ENCODE results near the gene FYN.

The FYN gene

GRCh38 chr6:111885373-111886027 lies 12.2 kb upstream of the FYN start:
- DNase-seq (ENCODE audit: low read depth): no peak

GRCh38 chr6:111884068-111884467 lies 10.8 kb upstream of the FYN start:
- H3K4me3 ChIP-seq (ENCODE audit: low read depth, low read length): no peak overlapping the region
- DNase-seq (ENCODE audit: low read depth): no peak

More at GRCh38 chr6:111885373-111886027, 12.2 kb upstream of the FYN start:
- no peak overlapping the region for H3K4me3 ChIP-seq (ENCODE audit: low read depth, low read length)

- no peak overlapping the region for H3K4me3 ChIP-seq (ENCODE audit: low read depth, low read length)
- peak; percentile 34 for DNase-seq (ENCODE audit: low read depth)
Observed at GRCh38 chr6:111880181-111880888, 7.1 kb upstream of the FYN start.

GRCh38 chr6:111875741-111876140 lies 2.5 kb upstream of the FYN start:
- no peak for DNase-seq (ENCODE audit: low read depth)

DNA sequence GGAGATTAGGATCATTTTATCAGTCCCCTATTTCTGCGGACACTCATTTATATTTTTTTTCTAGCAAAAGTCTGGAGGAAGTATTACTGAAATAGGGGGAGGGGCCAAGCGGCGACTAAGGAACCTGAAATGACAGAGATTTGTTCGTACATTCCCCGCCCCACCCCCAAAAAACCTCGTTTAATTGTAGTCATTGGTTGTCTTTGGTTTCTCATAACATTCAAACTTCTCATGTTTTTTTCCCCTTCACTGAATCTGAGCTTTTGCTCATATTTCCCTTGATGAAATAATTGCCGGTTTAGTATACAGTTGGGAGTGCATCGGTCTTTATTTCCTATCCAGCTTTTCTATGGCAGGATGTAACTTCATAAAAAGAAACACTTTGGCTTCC lies 768 bp upstream of the FYN start:
- peak overlapping the region; percentile 83 for H3K4me3 ChIP-seq (ENCODE audit: low read depth, low read length)

More at GRCh38 chr6:111875741-111876140, 2.5 kb upstream of the FYN start:
- H3K4me3 ChIP-seq (ENCODE audit: low read depth, low read length): no peak overlapping the region

GRCh38 chr6:111872401-111873177 lies 663 bp downstream of the FYN start:
- H3K4me3 ChIP-seq (ENCODE audit: low read depth, low read length): peak overlapping the region; percentile 83
- DNase-seq (ENCODE audit: low read depth): no peak

More for the DNA sequence above, 768 bp upstream of the FYN start:
- DNase-seq (ENCODE audit: low read depth): no peak

GRCh38 chr6:111871725-111872400 lies 1.4 kb downstream of the FYN start:
- no peak for DNase-seq (ENCODE audit: low read depth)
- H3K4me3 ChIP-seq (ENCODE audit: low read depth, low read length): peak overlapping the region; percentile 83

DNA sequence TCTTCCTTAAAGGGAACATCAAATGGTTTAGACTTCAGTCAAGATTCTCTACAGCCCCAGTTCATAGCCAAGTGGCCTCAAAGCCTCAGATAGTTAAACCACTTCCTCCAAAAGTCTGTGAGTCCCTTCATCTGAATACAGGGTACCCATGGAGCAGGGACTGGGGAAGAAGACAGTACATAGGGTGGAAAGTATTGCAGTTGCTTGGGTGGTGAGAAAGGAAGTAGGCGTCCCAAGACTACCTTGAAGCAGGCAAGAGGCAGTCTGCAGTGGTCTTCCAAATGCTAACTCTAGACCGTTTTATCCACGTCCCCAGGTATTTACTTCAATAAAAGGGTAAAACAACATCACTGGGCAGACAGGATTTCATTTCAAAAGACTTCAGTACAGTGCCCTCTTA lies 2.0 kb downstream of the FYN start:
- H3K4me3 ChIP-seq (ENCODE audit: low read depth, low read length): peak overlapping the region; percentile 83
- no peak for DNase-seq (ENCODE audit: low read depth)

GRCh38 chr6:111870742-111871064 lies 2.5 kb downstream of the FYN start:
- DNase-seq (ENCODE audit: low read depth): no peak
- peak overlapping the region; percentile 83 for H3K4me3 ChIP-seq (ENCODE audit: low read depth, low read length)

GRCh38 chr6:111870051-111870741 lies 3.1 kb downstream of the FYN start:
- peak overlapping the region; percentile 10 for H3K4me3 ChIP-seq (ENCODE audit: low read depth, low read length)
- DNase-seq (ENCODE audit: low read depth): no peak

DNA sequence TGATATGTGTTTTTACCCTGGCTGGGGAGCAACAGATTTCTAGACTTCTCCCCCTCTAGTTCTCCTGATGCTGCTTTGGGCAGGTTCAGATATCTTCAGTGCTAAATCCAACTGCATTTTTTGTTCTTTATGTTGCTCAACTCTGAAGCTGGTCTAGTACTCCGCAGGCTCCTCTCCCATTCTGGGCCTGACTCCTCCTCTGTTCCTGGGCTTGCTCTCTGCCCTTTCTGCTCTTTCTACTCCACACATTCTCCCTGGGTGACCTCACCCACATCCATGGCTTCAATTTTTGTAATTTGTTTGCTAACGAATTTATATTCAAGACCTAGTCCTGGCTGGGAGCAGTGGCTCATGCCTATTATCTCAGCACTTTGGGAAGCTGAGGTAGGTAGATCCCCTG lies 6.4 kb downstream of the FYN start:
- H3K4me3 ChIP-seq (ENCODE audit: low read depth, low read length): no peak overlapping the region
- DNase-seq (ENCODE audit: low read depth): no peak

DNA sequence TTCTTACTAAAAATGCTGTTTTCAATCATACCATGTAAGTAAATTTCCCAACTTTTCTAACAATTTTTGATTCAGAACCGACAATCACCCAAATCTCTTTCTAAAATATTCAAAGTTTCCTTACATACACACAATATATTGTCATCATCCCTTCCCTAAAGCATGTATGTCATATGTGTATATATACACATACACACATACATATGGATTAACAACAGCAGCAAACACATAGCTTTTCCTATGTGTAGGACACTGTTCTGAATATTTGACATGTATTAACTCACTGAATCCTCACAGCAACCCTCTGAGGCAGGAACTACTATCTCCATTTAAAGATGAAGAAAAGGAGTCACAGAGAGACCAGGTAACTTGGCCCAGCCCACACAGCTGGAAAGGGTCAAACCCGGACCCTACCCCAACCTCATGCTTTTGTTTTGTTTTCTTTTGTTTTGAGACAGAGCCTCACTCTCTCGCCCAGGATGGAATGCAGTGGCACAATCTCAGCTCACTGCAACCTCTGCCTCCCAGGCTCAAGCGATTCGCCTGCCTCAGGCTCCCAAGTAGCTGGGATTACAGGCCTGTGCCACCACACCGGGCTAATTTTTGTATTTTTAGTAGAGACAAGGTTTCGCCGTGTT lies 7.2 kb downstream of the FYN start:
- DNase-seq (ENCODE audit: low read depth): no peak
- H3K4me3 ChIP-seq (ENCODE audit: low read depth, low read length): no peak overlapping the region

DNA sequence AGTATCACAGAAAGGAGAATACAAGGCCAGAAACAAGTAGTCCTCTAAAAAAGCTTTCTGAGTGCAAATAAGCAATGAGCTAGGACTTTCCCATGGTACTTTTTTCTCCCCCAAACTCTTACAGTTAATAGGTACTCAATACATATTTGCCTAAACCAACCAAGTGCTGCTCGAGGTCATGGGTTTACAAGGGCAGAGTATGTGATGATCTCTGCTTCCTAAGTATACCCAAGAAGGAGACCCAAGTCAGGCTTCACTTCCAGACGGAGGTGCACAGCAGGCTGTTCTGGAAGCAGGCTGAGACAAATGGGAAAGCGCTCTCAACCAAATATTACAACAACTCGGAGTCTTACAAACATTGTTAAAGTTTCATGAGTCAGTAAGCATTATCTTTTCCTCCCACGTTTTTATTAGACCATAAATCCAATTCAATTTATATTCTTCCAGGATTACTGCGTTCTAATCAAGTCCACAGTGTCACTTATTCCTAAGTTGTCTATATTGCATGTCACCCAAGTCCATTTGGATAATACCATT lies 8.1 kb downstream of the FYN start:
- no peak overlapping the region for H3K4me3 ChIP-seq (ENCODE audit: low read depth, low read length)
- no peak for DNase-seq (ENCODE audit: low read depth)

DNA sequence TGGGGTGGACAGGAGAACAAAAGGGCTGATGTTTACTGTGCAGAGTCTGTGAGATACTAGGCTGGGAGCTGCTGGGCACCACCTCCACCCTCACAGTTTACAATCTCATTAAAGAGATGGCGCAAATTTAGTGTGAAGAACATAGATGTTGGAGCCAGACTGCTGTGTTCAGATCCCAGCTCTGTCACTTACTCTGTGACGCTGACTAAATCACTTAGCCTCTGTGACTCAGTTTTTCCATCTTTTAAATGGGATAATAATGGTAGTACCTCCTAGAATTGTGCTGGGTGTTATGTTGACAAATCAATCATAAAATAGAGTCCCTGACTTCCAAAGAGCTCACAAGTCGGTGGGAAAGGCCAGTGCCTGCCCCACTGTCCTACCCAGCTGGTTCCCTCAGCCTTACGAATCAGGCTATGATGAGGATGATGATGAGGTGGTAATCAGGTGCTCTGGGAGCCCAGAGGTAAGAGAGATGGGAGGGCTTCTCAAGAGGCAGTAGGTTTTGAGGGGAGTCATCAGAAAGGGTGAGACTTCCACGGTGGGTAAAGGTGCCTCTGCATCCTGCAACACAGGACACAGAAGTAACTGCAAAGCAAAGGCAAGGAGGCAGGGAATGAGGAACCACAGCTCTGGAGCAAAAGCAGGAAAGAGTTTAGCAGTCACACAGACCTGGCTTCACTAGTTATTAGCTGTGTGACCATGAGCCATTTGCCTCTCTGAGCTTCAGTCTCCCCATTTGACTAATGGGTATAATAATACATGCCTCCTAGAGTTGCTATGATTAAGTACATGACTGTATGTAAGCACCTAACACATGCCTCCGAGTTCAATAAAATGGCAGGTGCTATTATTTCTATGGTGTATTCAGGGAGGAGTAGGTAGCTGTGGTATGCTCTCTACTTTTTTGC lies 8.9 kb downstream of the FYN start:
- no peak for DNase-seq (ENCODE audit: low read depth)
- H3K4me3 ChIP-seq (ENCODE audit: low read depth, low read length): no peak overlapping the region

DNA sequence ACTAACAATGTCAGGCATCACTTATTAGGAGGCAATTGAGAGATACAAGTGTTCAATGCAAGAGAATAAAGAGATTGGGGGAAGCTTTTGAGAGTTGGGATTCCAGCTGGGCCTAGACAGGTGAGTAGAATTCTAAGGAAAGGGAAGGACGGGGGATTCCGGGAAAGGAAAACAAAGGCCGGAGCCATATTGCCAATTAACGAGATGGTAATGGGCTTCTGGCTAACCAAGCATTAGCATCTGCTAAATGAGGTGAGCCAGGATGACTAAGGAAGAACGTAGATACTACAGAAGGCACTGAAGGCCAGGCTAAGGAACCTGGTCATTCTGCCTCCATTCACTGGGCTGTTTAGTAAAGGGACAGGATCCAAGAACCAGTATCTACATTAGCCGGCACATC lies 10.5 kb downstream of the FYN start:
- DNase-seq (ENCODE audit: low read depth): no peak
- no peak overlapping the region for H3K4me3 ChIP-seq (ENCODE audit: low read depth, low read length)

- H3K4me3 ChIP-seq (ENCODE audit: low read depth, low read length): no peak overlapping the region
- no peak for DNase-seq (ENCODE audit: low read depth)
Observed at GRCh38 chr6:111862314-111862713, 10.9 kb downstream of the FYN start.

GRCh38 chr6:111861431-111861885 lies 11.8 kb downstream of the FYN start:
- H3K4me3 ChIP-seq (ENCODE audit: low read depth, low read length): no peak overlapping the region
- DNase-seq (ENCODE audit: low read depth): no peak

DNA sequence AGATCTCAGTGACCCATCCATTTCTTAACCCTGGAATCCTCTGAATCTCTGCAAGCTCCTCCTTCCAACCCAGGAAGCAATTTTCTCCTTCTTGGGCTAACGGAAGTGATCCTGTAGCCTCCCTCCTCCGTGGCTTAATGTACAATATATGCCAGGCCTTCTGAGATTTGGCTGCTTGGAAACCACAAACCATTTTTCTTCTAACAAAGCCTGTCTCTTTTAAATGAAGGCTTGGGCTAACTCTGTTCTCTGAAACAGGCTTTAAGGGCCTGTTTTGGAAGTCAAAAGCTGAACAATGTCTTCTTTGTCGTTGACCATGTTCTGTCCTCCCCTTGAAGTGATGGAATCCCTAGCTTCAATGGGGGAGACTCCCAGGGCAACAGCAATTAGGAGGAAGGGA lies 14.9 kb downstream of the FYN start:
- H3K4me3 ChIP-seq (ENCODE audit: low read depth, low read length): no peak overlapping the region
- no peak for DNase-seq (ENCODE audit: low read depth)

Data from skeletal muscle cell (primary cell).